ENCODE measurements around the gene CD300LG.

Gene CD300LG

DNA sequence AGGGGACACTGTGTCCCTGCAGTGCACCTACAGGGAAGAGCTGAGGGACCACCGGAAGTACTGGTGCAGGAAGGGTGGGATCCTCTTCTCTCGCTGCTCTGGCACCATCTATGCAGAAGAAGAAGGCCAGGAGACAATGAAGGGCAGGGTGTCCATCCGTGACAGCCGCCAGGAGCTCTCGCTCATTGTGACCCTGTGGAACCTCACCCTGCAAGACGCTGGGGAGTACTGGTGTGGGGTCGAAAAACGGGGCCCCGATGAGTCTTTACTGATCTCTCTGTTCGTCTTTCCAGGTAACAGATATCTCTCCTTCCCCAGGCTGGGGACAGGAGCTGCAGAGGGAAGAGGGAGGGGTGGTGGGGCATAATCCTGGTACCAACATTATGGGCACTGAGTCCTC lies 1.6 kb downstream of the CD300LG start:
- TF ChIP-seq, protein P1, sequence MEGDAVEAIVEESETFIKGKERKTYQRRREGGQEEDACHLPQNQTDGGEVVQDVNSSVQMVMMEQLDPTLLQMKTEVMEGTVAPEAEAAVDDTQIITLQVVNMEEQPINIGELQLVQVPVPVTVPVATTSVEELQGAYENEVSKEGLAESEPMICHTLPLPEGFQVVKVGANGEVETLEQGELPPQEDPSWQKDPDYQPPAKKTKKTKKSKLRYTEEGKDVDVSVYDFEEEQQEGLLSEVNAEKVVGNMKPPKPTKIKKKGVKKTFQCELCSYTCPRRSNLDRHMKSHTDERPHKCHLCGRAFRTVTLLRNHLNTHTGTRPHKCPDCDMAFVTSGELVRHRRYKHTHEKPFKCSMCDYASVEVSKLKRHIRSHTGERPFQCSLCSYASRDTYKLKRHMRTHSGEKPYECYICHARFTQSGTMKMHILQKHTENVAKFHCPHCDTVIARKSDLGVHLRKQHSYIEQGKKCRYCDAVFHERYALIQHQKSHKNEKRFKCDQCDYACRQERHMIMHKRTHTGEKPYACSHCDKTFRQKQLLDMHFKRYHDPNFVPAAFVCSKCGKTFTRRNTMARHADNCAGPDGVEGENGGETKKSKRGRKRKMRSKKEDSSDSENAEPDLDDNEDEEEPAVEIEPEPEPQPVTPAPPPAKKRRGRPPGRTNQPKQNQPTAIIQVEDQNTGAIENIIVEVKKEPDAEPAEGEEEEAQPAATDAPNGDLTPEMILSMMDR (IDR thresholded peaks at IDR 0.05; ENCODE audit: low read depth, low read length, missing control alignments), result no peak
- in situ Hi-C loops (cut with HindIII; ENCODE audit: low pct_ligation_motif_present, low sequenced_read_pairs), result no loop called here
- Histone ChIP-seq H3K27me3 (replicated peaks) (peaks cover 2% of the 10 kb centered on the region), H3K27ac (no peak overlapping the region), H3K4me3 (ENCODE audit: low read depth, low read length) (no peak overlapping the region), H3K36me3 (replicated peaks) (no peaks in the 10 kb centered on the region)
- no peak for DNase-seq

DNA sequence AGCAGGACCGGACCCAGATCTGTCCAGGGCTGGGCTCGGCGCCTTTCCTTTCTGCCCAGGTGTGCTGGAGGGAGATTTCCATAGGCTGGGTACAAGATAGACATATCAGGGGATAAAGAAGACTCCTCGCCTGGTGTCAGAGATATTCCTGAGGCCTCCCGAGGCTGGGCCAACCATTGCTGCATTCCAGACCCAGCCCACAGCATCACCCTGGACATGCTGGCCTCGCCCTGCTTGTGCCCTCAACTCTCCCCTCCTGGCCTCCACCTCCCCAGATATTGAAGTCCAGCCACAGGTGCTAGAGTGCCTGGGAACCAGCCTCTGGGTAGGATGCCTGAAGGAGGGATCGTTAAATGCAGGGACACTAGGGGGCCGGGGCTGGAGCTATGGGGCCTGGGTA lies 2.1 kb downstream of the CD300LG start:
- DNase-seq, result no peak
- Histone ChIP-seq H3K36me3 (replicated peaks) (no peaks in the 10 kb centered on the region), H3K4me3 (ENCODE audit: low read depth, low read length) (no peak overlapping the region), H3K27ac (no peak overlapping the region), H3K27me3 (replicated peaks) (peaks cover 2% of the 10 kb centered on the region)
- TF ChIP-seq, protein P1 (IDR thresholded peaks at IDR 0.05; ENCODE audit: low read depth, low read length, missing control alignments), result no peak
- in situ Hi-C loops (cut with HindIII; ENCODE audit: low pct_ligation_motif_present, low sequenced_read_pairs), result no loop called here

DNA sequence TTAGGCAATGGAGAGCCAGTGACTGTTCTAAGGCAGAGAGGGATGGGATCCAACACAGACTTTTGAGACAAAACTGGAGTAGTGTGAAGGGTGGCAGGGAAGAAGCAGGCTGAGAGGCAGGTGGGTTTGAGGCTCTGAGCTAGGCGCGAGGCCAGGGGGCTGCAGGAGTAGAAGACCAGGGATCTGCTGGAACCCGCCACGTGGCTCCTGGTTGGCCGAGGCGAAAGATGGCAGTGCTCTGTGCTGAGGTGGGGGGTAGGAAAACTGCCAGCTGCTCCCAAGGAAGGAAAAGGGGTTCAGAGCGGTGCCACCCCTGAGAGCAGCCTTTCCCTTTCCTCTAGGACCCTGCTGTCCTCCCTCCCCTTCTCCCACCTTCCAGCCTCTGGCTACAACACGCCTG lies 5.6 kb downstream of the CD300LG start:
- no peak for DNase-seq
- Histone ChIP-seq H3K4me3 (ENCODE audit: low read depth, low read length) (no peak overlapping the region), H3K36me3 (replicated peaks) (no peaks in the 10 kb centered on the region), H3K27me3 (replicated peaks) (peaks cover 14% of the 10 kb centered on the region), H3K27ac (no peak overlapping the region)
- TF ChIP-seq, protein P1 (IDR thresholded peaks at IDR 0.05; ENCODE audit: low read depth, low read length, missing control alignments), result no peak
- in situ Hi-C loops (cut with HindIII; ENCODE audit: low pct_ligation_motif_present, low sequenced_read_pairs), result no loop called here

DNA sequence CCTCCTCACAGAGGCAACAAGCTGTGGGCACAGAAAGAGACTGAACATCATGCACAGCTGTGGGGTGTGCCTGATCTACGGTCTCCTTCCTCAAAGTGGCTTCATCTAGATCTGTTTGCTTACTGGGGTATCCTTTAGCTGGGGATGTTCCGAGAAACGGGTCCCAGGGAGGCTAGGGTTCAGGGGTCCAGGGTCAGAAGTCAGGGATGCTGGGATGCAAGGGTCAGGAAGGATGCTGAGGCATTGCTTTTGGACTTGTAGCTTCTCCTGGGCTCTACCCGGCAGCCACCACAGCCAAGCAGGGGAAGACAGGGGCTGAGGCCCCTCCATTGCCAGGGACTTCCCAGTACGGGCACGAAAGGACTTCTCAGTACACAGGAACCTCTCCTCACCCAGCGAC lies 6.6 kb downstream of the CD300LG start:
- in situ Hi-C loops (cut with HindIII; ENCODE audit: low pct_ligation_motif_present, low sequenced_read_pairs), result no loop called here
- H3K4me3 ChIP-seq (ENCODE audit: low read depth, low read length), result no peak overlapping the region
- DNase-seq, result no peak
- TF ChIP-seq, protein P1 (IDR thresholded peaks at IDR 0.05; ENCODE audit: low read depth, low read length, missing control alignments), result no peak
- no peak overlapping the region for H3K27ac ChIP-seq
- no peaks in the 10 kb centered on the region for H3K36me3 ChIP-seq (replicated peaks)
- peaks cover 17% of the 10 kb centered on the region for H3K27me3 ChIP-seq (replicated peaks)

DNA sequence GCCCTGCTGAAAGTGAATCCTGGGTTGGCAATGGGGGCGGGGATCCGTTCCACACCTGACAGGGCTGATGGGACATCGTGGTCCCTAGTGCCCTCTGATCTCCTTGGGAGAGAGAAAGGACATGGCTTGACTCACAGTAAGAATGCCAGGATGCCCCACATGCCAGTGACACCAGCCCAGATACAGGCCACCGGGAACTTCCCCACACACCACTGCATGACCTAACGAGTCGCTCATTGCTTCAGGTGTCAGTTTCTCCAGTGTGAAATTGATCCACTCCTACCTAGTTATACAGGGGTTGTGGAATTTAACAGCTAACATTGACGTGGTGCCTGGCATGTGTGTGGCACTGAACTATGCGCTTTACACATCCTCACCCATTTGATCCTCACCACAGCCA lies 7.5 kb downstream of the CD300LG start:
- Histone ChIP-seq H3K27ac (no peak overlapping the region), H3K36me3 (replicated peaks) (no peaks in the 10 kb centered on the region), H3K27me3 (replicated peaks) (peaks cover 20% of the 10 kb centered on the region), H3K4me3 (ENCODE audit: low read depth, low read length) (no peak overlapping the region)
- in situ Hi-C loops (cut with HindIII; ENCODE audit: low pct_ligation_motif_present, low sequenced_read_pairs), result no loop called here
- TF ChIP-seq, protein P1 (IDR thresholded peaks at IDR 0.05; ENCODE audit: low read depth, low read length, missing control alignments), result no peak
- DNase-seq, result no peak

DNA sequence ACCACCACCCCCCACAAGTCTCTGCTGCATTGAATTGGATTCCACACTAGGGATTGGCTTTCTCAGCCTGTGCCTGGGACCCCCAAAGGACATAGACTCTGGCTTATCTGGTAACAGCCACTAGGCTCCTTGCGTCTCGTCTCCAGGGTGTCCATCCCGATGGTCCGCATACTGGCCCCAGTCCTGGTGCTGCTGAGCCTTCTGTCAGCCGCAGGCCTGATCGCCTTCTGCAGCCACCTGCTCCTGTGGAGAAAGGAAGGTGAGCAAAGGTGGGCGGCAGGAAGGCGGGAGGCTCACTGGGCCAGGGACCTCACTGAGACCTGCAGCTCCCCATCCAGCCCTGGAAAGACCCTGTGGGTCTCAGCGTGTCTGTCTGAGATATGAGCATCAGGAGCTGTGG lies 8.1 kb downstream of the CD300LG start:
- no peak for DNase-seq
- no peaks in the 10 kb centered on the region for H3K36me3 ChIP-seq (replicated peaks)
- no peak overlapping the region for H3K27ac ChIP-seq
- TF ChIP-seq, protein P1 (IDR thresholded peaks at IDR 0.05; ENCODE audit: low read depth, low read length, missing control alignments), result no peak
- in situ Hi-C loops (cut with HindIII; ENCODE audit: low pct_ligation_motif_present, low sequenced_read_pairs), result no loop called here
- no peak overlapping the region for H3K4me3 ChIP-seq (ENCODE audit: low read depth, low read length)
- peaks cover 20% of the 10 kb centered on the region for H3K27me3 ChIP-seq (replicated peaks)
